Neural cell (in vitro differentiated cells): ENCODE results near the gene PRPF40A. TPM values are rescaled to one million over a fixed set of nuclear protein-coding genes. Genes with fewer than 3 reads are reported as not detected.

Source experiments
- H2AFZ ChIP-seq: fragments of 200-600, 300-800 bp; sonication (generic), shearing (Covaris generic); 2 replicates; pipeline ENCODE4 v1.6.0; 2014; ENCODE audit warnings: low read depth, mild to moderate bottlenecking, antibody characterized with exemption, low read length, moderate library complexity
- H3F3A ChIP-seq: fragments of 200-600 bp; shearing (Covaris generic); 2 replicates; pipeline ENCODE4 v1.6.1; 2016; ENCODE audit warnings: mild to moderate bottlenecking, moderate library complexity, mixed read lengths, antibody characterized with exemption, low read length; ENCODE audit not compliant: insufficient read depth, poor library complexity, severe bottlenecking
- H3K27ac ChIP-seq: fragments of 200-600, 300-800 bp; sonication (generic), shearing (Covaris generic); 2 replicates; pipeline ENCODE4 v1.5.1; 2014; ENCODE audit warnings: mild to moderate bottlenecking, low read length, moderate library complexity
- H3K27me3 ChIP-seq: fragments of 300-800, 200-600 bp; sonication (generic), shearing (Covaris generic); 2 replicates; pipeline ENCODE4 v1.6.0; 2014; ENCODE audit warnings: mild to moderate bottlenecking, low read depth, low read length, moderate library complexity; ENCODE audit not compliant: insufficient read depth
- H3K36me3 ChIP-seq: fragments of 300-800, 200-600 bp; sonication (generic), shearing (Covaris generic); 2 replicates; pipeline ENCODE4 v1.5.1; 2014; ENCODE audit warnings: mild to moderate bottlenecking, antibody characterized with exemption, low read length, moderate library complexity; ENCODE audit not compliant: insufficient read depth
- H3K4me2 ChIP-seq: fragments of 300-800, 200-600 bp; sonication (generic), shearing (Covaris generic); 2 replicates; pipeline ENCODE4 v1.6.0; 2014; ENCODE audit warnings: mild to moderate bottlenecking, low read length
- H3K4me3 ChIP-seq: fragments of 300-800, 200-600 bp; sonication (generic), shearing (Covaris generic); 2 replicates; pipeline ENCODE4 v1.5.1; 2014; ENCODE audit warnings: mild to moderate bottlenecking, low read length, moderate library complexity
- H3K79me2 ChIP-seq: fragments of 200-600 bp; shearing (Covaris generic); replicated peaks from 2 replicates; pipeline ENCODE4 v1.6.0; 2014; ENCODE audit warnings: mild to moderate bottlenecking, low read length, moderate library complexity; ENCODE audit not compliant: insufficient read depth
- H3K9ac ChIP-seq: fragments of 300-800, 200-600 bp; sonication (generic), shearing (Covaris generic); 2 replicates; pipeline ENCODE4 v1.6.1; 2016; ENCODE audit warnings: mild to moderate bottlenecking, low read length, mixed read lengths
- H3K9me2 ChIP-seq: fragments of 200-600 bp; shearing (Covaris generic); 2 replicates; pipeline ENCODE4 v1.6.1; 2016; ENCODE audit warnings: mild to moderate bottlenecking, low read length, mixed read lengths; ENCODE audit not compliant: insufficient read depth
- H3K9me3 ChIP-seq: fragments of 200-600, 300-800 bp; sonication (generic), shearing (Covaris generic); 2 replicates; pipeline ENCODE4 v1.6.1; 2016; ENCODE audit warnings: mild to moderate bottlenecking, mixed run types, low read length, moderate library complexity, mixed read lengths
- H4K20me1 ChIP-seq: fragments of 200-600 bp; shearing (Covaris generic); 2 replicates; pipeline ENCODE4 v1.6.1; 2016; ENCODE audit warnings: mild to moderate bottlenecking, mixed run types; ENCODE audit not compliant: insufficient read depth
- EP300 ChIP-seq: fragments of 450-650 bp; conservative IDR thresholded peaks from 2 replicates; pipeline ENCODE4 v1.6.1; 2014; ENCODE audit warnings: antibody characterized with exemption, mild to moderate bottlenecking, moderate library complexity; ENCODE audit not compliant: poor library complexity, severe bottlenecking
- EZH2 ChIP-seq: fragments of 200-600, 300-800 bp; shearing (Covaris generic), sonication (generic); IDR thresholded peaks from 2 replicates; pipeline ENCODE4 v1.6.1; 2014; ENCODE audit warnings: antibody characterized with exemption, low read length, borderline replicate concordance, mild to moderate bottlenecking; ENCODE audit not compliant: insufficient read depth, poor library complexity, severe bottlenecking
- MXI1 ChIP-seq: fragments of 450-650 bp; conservative IDR thresholded peaks from 2 replicates; pipeline ENCODE4 v1.6.1; 2014; ENCODE audit warnings: antibody characterized with exemption, mild to moderate bottlenecking; ENCODE audit not compliant: poor library complexity, severe bottlenecking
- POLR2AphosphoS5 ChIP-seq: IDR thresholded peaks from 2 replicates; pipeline ENCODE4 v1.6.1; 2012
- RAD21 ChIP-seq: fragments of 450-650 bp; conservative IDR thresholded peaks from 2 replicates; pipeline ENCODE4 v1.6.1; 2014; ENCODE audit warnings: antibody characterized with exemption, mild to moderate bottlenecking, moderate library complexity
- SMC3 ChIP-seq: fragments of 450-650 bp; conservative IDR thresholded peaks from 2 replicates; pipeline ENCODE4 v1.6.1; 2014; ENCODE audit warnings: antibody characterized with exemption, mild to moderate bottlenecking, moderate library complexity; ENCODE audit not compliant: poor library complexity
- TAF1 ChIP-seq: IDR thresholded peaks from 2 replicates; pipeline ENCODE4 v1.6.1; 2012; ENCODE audit warnings: low read depth
- polyA plus RNA-seq: library from polyadenylated mRNA; depleted of rRNA; stranded (reverse); fragments of >200 nt; gene quantifications from 2 replicates; pipeline ENCODE4 v1.2.3, GENCODE V29; 2014
- TF ChIP-seq, protein P1 (sequence below): IDR thresholded peaks from 2 replicates; pipeline ENCODE4 v1.6.1; 2012; ENCODE audit warnings: borderline replicate concordance
- TF ChIP-seq, protein P2 (sequence below): fragments of 450-650 bp; IDR thresholded peaks from 2 replicates; pipeline ENCODE4 v1.5.1; 2014; ENCODE audit warnings: antibody characterized with exemption, mild to moderate bottlenecking, moderate library complexity; ENCODE audit not compliant: poor library complexity, severe bottlenecking

Gene PRPF40A
- polyA plus RNA-seq, 1 donor from 2014 or later: 105 TPM

DNA sequence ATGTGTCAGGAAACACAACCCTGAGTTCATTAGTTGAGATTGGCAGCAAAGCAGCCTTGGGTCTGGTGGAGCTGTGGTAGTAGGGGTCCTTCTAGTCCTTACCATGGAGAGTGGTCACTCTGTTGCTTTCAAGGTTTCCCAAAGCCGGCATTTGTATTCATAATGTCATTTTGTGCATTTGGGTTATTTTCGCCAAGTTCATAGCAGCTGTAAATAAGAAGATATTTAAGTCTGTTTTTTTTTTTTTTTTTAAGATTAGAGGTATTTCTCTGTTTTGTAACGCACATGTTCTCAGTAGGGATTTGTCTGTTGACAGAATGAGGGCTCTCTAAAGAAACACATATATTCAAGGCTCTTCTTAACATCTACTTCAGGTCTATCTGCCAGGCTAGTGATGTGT, 114.1 kb downstream of the PRPF40A start:
- TF ChIP-seq EZH2: no peak
- no peak for TF ChIP-seq POLR2AphosphoS5
- TF ChIP-seq MXI1: no peak
- TF ChIP-seq, protein P1, sequence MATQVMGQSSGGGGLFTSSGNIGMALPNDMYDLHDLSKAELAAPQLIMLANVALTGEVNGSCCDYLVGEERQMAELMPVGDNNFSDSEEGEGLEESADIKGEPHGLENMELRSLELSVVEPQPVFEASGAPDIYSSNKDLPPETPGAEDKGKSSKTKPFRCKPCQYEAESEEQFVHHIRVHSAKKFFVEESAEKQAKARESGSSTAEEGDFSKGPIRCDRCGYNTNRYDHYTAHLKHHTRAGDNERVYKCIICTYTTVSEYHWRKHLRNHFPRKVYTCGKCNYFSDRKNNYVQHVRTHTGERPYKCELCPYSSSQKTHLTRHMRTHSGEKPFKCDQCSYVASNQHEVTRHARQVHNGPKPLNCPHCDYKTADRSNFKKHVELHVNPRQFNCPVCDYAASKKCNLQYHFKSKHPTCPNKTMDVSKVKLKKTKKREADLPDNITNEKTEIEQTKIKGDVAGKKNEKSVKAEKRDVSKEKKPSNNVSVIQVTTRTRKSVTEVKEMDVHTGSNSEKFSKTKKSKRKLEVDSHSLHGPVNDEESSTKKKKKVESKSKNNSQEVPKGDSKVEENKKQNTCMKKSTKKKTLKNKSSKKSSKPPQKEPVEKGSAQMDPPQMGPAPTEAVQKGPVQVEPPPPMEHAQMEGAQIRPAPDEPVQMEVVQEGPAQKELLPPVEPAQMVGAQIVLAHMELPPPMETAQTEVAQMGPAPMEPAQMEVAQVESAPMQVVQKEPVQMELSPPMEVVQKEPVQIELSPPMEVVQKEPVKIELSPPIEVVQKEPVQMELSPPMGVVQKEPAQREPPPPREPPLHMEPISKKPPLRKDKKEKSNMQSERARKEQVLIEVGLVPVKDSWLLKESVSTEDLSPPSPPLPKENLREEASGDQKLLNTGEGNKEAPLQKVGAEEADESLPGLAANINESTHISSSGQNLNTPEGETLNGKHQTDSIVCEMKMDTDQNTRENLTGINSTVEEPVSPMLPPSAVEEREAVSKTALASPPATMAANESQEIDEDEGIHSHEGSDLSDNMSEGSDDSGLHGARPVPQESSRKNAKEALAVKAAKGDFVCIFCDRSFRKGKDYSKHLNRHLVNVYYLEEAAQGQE: no peak
- no peak for TF ChIP-seq SMC3
- no peak for TF ChIP-seq TAF1
- TF ChIP-seq EP300: no peak
- TF ChIP-seq RAD21: no peak
- TF ChIP-seq, protein P2, sequence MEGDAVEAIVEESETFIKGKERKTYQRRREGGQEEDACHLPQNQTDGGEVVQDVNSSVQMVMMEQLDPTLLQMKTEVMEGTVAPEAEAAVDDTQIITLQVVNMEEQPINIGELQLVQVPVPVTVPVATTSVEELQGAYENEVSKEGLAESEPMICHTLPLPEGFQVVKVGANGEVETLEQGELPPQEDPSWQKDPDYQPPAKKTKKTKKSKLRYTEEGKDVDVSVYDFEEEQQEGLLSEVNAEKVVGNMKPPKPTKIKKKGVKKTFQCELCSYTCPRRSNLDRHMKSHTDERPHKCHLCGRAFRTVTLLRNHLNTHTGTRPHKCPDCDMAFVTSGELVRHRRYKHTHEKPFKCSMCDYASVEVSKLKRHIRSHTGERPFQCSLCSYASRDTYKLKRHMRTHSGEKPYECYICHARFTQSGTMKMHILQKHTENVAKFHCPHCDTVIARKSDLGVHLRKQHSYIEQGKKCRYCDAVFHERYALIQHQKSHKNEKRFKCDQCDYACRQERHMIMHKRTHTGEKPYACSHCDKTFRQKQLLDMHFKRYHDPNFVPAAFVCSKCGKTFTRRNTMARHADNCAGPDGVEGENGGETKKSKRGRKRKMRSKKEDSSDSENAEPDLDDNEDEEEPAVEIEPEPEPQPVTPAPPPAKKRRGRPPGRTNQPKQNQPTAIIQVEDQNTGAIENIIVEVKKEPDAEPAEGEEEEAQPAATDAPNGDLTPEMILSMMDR: no peak
- Histone ChIP-seq H3K9ac (no peak overlapping the region), H3K4me2 (no peak overlapping the region), H3K4me3 (no peak overlapping the region), H2AFZ (no peak overlapping the region), H3K9me3 (no peaks in the 10 kb centered on the region), H3K79me2 (no peaks in the 10 kb centered on the region), H3F3A (no peaks in the 10 kb centered on the region), H3K9me2 (no peaks in the 10 kb centered on the region), H3K27ac (no peak overlapping the region), H3K27me3 (no peaks in the 10 kb centered on the region), H4K20me1 (no peaks in the 10 kb centered on the region), H3K36me3 (no peaks in the 10 kb centered on the region)

DNA sequence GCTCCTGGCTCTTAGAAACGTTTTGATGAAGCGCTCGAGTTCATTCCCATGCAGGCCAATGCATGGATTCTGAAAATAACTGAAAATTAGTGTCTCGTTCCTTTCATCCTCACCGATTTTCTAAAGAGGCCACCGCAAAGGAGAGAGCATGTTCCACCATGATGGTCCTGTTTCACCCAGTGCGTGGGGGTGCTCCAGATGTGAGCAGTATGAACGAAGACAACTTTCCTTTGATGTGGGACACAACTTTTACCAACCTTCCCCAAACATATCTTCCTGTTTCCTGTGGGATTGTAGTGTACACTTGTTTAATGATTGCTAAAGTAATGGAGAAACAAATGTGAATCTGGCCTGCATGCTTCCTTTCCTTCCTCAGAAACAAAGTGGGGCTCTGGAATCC, 114.5 kb downstream of the PRPF40A start:
- Histone ChIP-seq H3K27me3 (no peaks in the 10 kb centered on the region), H3K4me2 (no peak overlapping the region), H3K9me2 (no peaks in the 10 kb centered on the region), H2AFZ (no peak overlapping the region), H3K4me3 (no peak overlapping the region), H3K9me3 (no peaks in the 10 kb centered on the region), H3K79me2 (no peaks in the 10 kb centered on the region), H3K36me3 (no peaks in the 10 kb centered on the region), H4K20me1 (no peaks in the 10 kb centered on the region), H3K27ac (no peak overlapping the region), H3F3A (no peaks in the 10 kb centered on the region), H3K9ac (no peak overlapping the region)
- TF ChIP-seq MXI1 (no peak), TAF1 (no peak), EZH2 (no peak), POLR2AphosphoS5 (no peak), EP300 (no peak), RAD21 (no peak), SMC3 (no peak)
- TF ChIP-seq, protein P1: no peak
- TF ChIP-seq, protein P2: no peak
